G401 (cell line): ENCODE measurements around the gene MDGA2. TPM values are rescaled to one million over a fixed set of nuclear protein-coding genes. Genes with fewer than 3 reads are reported as not detected.

Experiments
- DNase-seq: peaks from one replicate; pipeline ENCODE4 v3.0.0-alpha.2; 2015; ENCODE audit warnings: low spot score
- in situ Hi-C: cut with HindIII; loops from 2 replicates; pipeline ENCODE4 v1.10.0; 2016; ENCODE audit warnings: low sequenced_read_pairs, mixed read lengths
- total RNA-seq: library from RNA; depleted of rRNA; stranded (reverse); fragments of >200 nt; shearing (Covaris generic); gene quantifications from 2 replicates; pipeline ENCODE4 v1.2.3, GENCODE V29; 2014

Gene MDGA2
- total RNA-seq, 1 experiment from 2014 or later: not detected

- DNase-seq: no peak
- in situ Hi-C loops: no loop called here
These were observed 163.6 kb downstream of the MDGA2 start for GRCh38 chr14:47511829-47512228.

DNA sequence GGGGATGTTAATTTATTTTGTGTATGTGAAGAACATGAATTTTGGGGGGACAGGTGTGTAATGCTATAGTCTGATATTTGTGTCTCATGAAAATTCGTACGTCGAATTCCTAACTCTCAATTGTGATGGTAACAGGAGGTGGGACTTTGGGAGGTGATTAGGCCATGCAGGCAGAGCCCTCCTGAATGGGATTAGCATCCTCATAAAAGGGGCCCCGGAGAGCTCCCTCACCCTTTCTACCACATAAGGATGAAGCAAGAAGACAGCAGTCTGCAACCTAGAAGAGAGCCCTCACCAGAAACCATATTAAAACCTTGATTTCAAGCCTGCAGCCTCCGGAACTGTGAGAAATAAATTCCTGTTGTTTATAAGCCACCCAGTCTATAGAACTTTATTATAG, 165.4 kb downstream of the MDGA2 start:
- in situ Hi-C loops: no loop called here
- DNase-seq: no peak

DNA sequence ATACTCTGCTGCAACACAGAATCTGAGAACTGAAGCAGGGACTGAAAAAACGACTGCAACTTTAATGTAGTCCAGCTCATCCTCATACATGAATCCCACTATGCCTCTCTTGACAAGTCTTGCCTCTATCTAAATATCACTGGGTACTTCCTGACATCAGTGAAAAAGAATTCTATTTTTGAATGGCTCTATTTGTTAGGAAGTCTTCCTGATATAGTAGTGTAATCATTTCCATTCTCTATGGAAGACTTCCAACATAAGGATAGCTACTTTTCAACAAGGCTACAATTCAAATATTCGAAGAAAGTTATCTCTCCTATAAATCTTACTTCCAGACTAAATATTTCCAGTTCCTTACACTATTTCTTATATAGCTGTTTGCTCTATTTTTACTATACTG, 167.5 kb downstream of the MDGA2 start:
- in situ Hi-C loops: no loop called here
- no peak for DNase-seq

GRCh38 chr14:47500369-47500768, 175.0 kb downstream of the MDGA2 start:
- in situ Hi-C loops: no loop called here
- DNase-seq: no peak

DNA sequence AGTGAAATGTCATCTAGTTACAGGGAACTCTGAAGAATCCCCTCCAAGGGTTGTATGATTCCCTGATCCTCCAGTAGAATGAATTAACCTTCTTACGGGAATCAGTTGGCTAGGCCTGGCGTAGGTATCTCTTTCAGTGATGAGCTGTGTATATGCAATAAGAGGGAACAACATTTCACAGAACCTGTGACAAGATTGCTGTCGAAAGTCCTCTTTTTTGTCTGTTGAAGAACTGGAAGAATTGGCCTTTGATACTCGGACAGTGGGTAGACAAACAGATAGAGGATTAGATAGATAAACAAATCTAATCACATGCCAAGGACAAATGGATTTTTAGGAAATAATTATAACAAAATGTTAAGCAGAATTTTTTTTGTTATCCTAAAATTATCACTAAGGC, 184.6 kb downstream of the MDGA2 start:
- in situ Hi-C loops: no loop called here
- DNase-seq: no peak

DNA sequence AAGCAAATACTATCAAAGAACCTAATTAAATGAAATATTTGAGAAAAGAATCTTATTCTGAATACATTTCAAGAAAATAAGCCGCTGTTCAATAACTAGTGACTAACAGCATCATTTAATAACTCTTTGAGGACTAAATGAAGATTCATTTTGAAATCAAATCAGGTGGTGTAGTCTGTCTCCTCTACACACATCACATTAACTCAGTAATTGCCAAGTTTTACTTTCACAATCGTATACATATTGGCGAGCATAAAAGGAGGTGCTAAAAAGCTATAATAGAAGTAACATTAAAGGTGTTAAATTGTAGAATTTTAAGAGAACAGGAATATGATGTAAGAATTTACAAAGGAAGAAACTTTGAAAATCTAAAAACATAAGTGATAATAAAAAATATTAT, 185.1 kb downstream of the MDGA2 start:
- in situ Hi-C loops: no loop called here
- no peak for DNase-seq

DNA sequence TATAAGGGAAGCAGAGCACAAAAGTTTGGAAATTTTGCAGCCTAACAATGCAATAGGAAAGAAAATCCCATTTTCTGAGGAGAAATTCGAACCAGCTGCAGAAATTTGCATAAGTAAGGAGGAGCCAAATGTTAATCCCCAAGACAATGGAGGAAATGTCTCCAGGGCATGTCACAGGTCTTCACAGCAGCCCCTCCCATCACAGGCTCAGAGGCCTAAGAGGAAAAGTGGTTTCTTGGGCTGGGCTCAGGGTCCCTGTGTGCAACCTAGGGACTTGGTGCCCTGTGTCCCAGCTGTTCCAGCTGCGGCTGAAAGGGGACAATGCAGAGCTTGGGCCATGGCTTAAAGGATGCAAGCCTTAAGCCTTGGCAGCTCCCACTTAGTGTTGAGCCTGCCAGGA, 190.0 kb downstream of the MDGA2 start:
- no peak for DNase-seq
- in situ Hi-C loops: no loop called here

GRCh38 chr14:47483449-47483848, 192.0 kb downstream of the MDGA2 start:
- no peak for DNase-seq
- in situ Hi-C loops: no loop called here

- no peak for DNase-seq
- in situ Hi-C loops: no loop called here
These were observed 204.3 kb downstream of the MDGA2 start for GRCh38 chr14:47471075-47471474.

- in situ Hi-C loops: no loop called here
- DNase-seq: no peak
These were observed 208.5 kb downstream of the MDGA2 start for GRCh38 chr14:47466916-47467315.

DNA sequence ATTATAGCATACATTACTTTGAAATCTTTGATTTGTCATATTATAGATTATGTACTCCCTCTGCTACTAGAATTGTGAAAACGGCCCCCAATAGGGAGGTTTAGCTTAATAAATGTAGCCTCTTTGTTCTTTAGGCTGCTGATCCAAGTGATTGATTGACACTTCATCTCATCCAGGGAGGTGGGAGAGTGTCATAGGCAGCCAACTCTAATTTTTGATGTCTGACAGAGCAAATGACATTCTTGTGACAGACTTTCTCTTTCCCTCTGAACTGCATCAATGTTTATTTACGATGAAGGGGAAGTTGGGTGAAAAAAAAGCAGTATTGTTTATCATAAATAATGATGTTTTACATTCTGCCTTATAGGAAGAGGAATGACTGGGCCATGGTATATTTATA, 221.4 kb downstream of the MDGA2 start:
- DNase-seq: no peak
- in situ Hi-C loops: no loop called here

- in situ Hi-C loops: no loop called here
- DNase-seq: no peak
These were observed 228.3 kb downstream of the MDGA2 start for GRCh38 chr14:47447076-47447475.

- in situ Hi-C loops: no loop called here
- DNase-seq: no peak
These were observed 233.2 kb downstream of the MDGA2 start for GRCh38 chr14:47442211-47442610.

GRCh38 chr14:47439953-47440352, 235.5 kb downstream of the MDGA2 start:
- in situ Hi-C loops: no loop called here
- no peak for DNase-seq

DNA sequence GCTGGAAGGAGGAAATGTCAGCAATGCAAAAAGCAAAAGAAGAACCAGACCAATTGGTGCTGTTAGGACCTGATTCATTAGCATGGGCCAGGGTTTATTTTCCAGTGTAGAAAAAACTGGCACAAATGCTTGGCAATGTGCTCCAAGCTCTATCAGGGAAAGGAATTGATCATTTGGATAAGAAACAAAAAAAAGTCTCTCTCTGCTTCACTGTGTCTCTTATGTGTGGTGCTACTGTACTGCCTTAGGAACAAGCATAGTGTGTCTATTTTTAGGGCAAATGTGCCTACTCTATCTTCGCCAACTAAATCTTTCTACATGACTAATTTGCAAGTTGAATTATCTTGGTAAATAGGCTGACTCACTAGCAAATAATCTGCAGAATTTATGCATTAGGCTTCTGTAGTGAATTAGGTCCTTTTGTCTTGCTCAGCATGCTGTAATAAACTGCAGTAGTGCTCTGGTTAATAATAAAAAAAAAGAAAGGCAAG, 236.7 kb downstream of the MDGA2 start:
- DNase-seq: peak; percentile 7
- in situ Hi-C loops: no loop called here

GRCh38 chr14:47435331-47435965, 240.0 kb downstream of the MDGA2 start:
- in situ Hi-C loops: no loop called here
- peak; percentile 3 for DNase-seq

DNA sequence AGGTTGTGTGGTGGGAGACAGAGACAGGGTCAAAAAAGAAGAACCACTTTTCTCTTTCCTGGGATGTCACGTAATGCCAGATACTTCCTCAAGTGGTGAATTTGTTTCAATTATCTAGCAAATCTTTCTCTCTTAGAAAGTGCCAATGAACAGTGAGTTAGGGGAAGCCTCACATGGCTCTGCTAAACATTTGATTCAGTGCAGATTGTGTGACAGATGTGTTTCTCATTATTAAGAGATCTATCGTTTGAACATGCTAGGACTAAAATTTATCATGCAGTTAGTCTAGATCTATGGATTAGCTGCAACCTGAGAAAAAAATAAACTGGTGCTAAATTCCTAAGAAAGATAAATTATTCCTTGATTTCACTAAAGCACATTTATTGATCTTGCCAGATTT, 247.8 kb downstream of the MDGA2 start:
- in situ Hi-C loops: no loop called here
- no peak for DNase-seq

- DNase-seq: no peak
- in situ Hi-C loops: no loop called here
These were observed 250.1 kb downstream of the MDGA2 start for GRCh38 chr14:47425302-47425701.

DNA sequence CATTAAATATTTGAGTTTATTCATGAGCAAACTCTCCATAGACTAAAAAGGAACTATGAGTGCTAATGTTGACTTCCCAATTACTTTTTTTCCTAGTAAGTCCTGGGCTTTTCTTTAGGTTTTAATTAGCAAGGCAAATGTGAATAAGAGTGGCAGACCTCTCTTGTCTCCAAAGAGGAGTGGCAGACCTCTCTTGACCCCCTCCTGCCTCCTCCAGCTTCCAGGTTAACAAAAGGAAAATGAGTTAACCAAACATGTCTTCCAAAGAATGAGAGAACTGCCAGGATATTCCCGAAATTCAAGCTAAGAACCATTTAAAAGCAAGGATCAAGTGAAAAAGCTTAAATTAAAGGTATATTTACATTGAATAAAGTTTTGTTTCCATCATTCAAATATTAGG, 253.2 kb downstream of the MDGA2 start:
- DNase-seq: no peak
- in situ Hi-C loops: no loop called here

DNA sequence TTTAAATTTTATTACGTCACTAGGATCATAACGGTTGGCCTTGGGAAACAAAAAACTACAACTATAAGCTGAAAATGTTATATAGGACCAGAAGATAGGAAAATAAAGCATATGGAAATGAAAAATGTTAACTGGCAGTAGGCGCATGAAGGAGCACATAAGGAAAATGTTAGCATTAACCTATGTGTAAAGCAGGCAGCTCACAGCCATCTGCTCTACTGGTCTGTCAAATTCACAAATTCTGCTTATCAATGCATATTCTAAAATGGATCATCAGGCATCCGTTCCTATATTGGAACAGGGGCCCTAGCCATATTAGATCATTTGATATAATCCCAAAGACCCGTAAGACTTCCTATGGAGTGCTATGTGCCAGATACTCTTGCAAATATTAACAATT, 263.9 kb downstream of the MDGA2 start:
- in situ Hi-C loops: no loop called here

GRCh38 chr14:47392326-47392725, 283.1 kb downstream of the MDGA2 start:
- in situ Hi-C loops: no loop called here

More for the DNA sequence above, 263.9 kb downstream of the MDGA2 start:
- no peak for DNase-seq

More at GRCh38 chr14:47392326-47392725, 283.1 kb downstream of the MDGA2 start:
- DNase-seq: no peak
